Sigmoid colon (tissue), 7 donors: ENCODE results near the gene GRM5. TPM values are rescaled to one million over a fixed set of nuclear protein-coding genes. Genes with fewer than 3 reads are reported as not detected.

Source experiments
- DNase-seq: peaks from one replicate; pipeline ENCODE4 v3.0.0-alpha.2; 2019
- H3K27ac ChIP-seq, 4 donors: fragments of 200-600 bp; sonication (generic); one replicate each; pipeline ENCODE4 v1.5.1; 2016 to 2019; ENCODE audit warnings: mild to moderate bottlenecking in 1 of 4
- H3K27me3 ChIP-seq, 3 donors: fragments of 200-600 bp; sonication (generic); one replicate each; pipeline ENCODE4 v1.5.1; 2019; ENCODE audit warnings: mild to moderate bottlenecking in 1 of 3
- H3K36me3 ChIP-seq, 4 donors: fragments of 200-600 bp; sonication (generic); one replicate each; pipeline ENCODE4 v1.5.1; 2016 to 2019
- H3K4me1 ChIP-seq, 4 donors: fragments of 200-600 bp; sonication (generic); one replicate each; pipeline ENCODE4 v1.5.1; 2017 to 2019
- H3K4me3 ChIP-seq, 4 donors: fragments of 200-600 bp; sonication (generic); one replicate each; pipeline ENCODE4 v1.5.1; 2017 to 2019; ENCODE audit warnings: mild to moderate bottlenecking in 2 of 4, moderate library complexity in 1 of 4
- H3K9me3 ChIP-seq, 4 donors: fragments of 200-600 bp in 3 of 4; sonication (generic) in 3 of 4; one replicate each; pipeline versions ENCODE4 v1.5.1 to v1.6.1; 2013 to 2019
- CTCF ChIP-seq, 4 experiments: fragments of 450-650 bp in 3 of 4; fragments of 200-600 bp in 1 of 4; IDR thresholded peaks; one replicate each; pipeline ENCODE4 v1.5.1; 2016 to 2019; ENCODE audit warnings: antibody characterized with exemption in 4 of 4, mild to moderate bottlenecking in 3 of 4, moderate library complexity in 2 of 4
- EP300 ChIP-seq, 4 donors: sonication (generic); formaldehyde crosslinking; IDR thresholded peaks; one replicate each; pipeline ENCODE4 v1.6.1; 2017; ENCODE audit warnings: antibody characterized with exemption in 4 of 4
- POLR2A ChIP-seq, 2 donors: fragments of 450-650 bp; IDR thresholded peaks; one replicate each; pipeline ENCODE4 v1.6.1; 2016; ENCODE audit warnings: antibody characterized with exemption in 2 of 2, mild to moderate bottlenecking in 2 of 2, moderate library complexity in 2 of 2
- POLR2AphosphoS5 ChIP-seq, 4 donors: sonication (generic); formaldehyde crosslinking; IDR thresholded peaks; one replicate each; pipeline ENCODE4 v1.6.1; 2017; ENCODE audit warnings: antibody characterized with exemption in 4 of 4
- WGBS, 2 donors: extraction: QIAGEN DNeasy Blood & Tissue Kit; methylation state at CpG; one replicate each; pipeline ENCODE4 v1.1.7; 2013; 5-methylcytosine and 5-hydroxymethylcytosine counted together
- intact Hi-C: fragments of 100-400 bp; cut with DNase I; formaldehyde crosslinking; loops from one replicate; pipeline ENCODE4 v1.15.1; 2023
- polyA plus RNA-seq, 3 donors: library from polyadenylated mRNA; stranded (reverse); fragments of 200-250 nt; gene quantifications; one replicate each; pipeline ENCODE4 v1.2.3, GENCODE V29; 2013
- total RNA-seq, 4 donors: library from RNA; depleted of rRNA; stranded (reverse); fragments of >200 nt; gene quantifications; one replicate each; pipeline ENCODE4 v1.1.0, GENCODE V29; 2016
- donor health status: healthy with polysubstance abuse.
- donor health status: Bipolar disorder and iron deficiency.
- donor health status: healthy.

The GRM5 gene
- total and polyA plus RNA-seq, 7 donors: under 0.01 to 0.49 TPM; not detected in 5

- TF ChIP-seq CTCF (IDR thresholded peaks at IDR 0.05) (no peak), POLR2A (IDR thresholded peaks at IDR 0.05) (no peak), EP300 (IDR thresholded peaks at IDR 0.05) (no peak), POLR2AphosphoS5 (IDR thresholded peaks at IDR 0.05) (no peak)
- no peak for DNase-seq
- Histone ChIP-seq H3K36me3 (no peaks in the 10 kb centered on the region), H3K4me3 (no peak overlapping the region), H3K4me1 (no peaks in the 10 kb centered on the region), H3K9me3 (no peaks in the 10 kb centered on the region), H3K27ac (no peak overlapping the region), H3K27me3 (no peaks in the 10 kb centered on the region)
- WGBS, 2 donors: 30 to 62% methylated on average over 2 of the region's 2 CpGs
- intact Hi-C loops: no loop called here
These were observed 264.2 kb downstream of the GRM5 start for GRCh38 chr11:88801484-88802123.

- DNase-seq: no peak
- H3K27me3 ChIP-seq: no peaks in the 10 kb centered on the region
- intact Hi-C loops: no loop called here
- no peak overlapping the region for H3K4me3 ChIP-seq
- WGBS, 2 donors: 6 to 30% methylated on average over 1 of the region's 1 CpG
- TF ChIP-seq EP300 (IDR thresholded peaks at IDR 0.05): no peak
- TF ChIP-seq CTCF (IDR thresholded peaks at IDR 0.05): no peak
- TF ChIP-seq POLR2A (IDR thresholded peaks at IDR 0.05): no peak
- TF ChIP-seq POLR2AphosphoS5 (IDR thresholded peaks at IDR 0.05): no peak
- H3K4me1 ChIP-seq: no peaks in the 10 kb centered on the region
- no peak overlapping the region for H3K27ac ChIP-seq
- no peaks in the 10 kb centered on the region for H3K9me3 ChIP-seq
- H3K36me3 ChIP-seq: no peaks in the 10 kb centered on the region
These were observed 265.8 kb downstream of the GRM5 start for GRCh38 chr11:88799771-88800500.

- Histone ChIP-seq H3K36me3 (no peaks in the 10 kb centered on the region), H3K27ac (no peak overlapping the region), H3K9me3 (no peaks in the 10 kb centered on the region), H3K4me1 (no peaks in the 10 kb centered on the region), H3K27me3 (no peaks in the 10 kb centered on the region), H3K4me3 (no peak overlapping the region)
- intact Hi-C loops: no loop called here
- no peak for TF ChIP-seq POLR2A (IDR thresholded peaks at IDR 0.05)
- no peak for TF ChIP-seq EP300 (IDR thresholded peaks at IDR 0.05)
- no peak for TF ChIP-seq POLR2AphosphoS5 (IDR thresholded peaks at IDR 0.05)
- no peak for TF ChIP-seq CTCF (IDR thresholded peaks at IDR 0.05)
- no peak for DNase-seq
These were observed 275.6 kb downstream of the GRM5 start for GRCh38 chr11:88790182-88790581.

- intact Hi-C loops: no loop called here
- Histone ChIP-seq H3K36me3 (no peaks in the 10 kb centered on the region), H3K27me3 (no peaks in the 10 kb centered on the region), H3K4me1 (no peaks in the 10 kb centered on the region), H3K4me3 (no peak overlapping the region), H3K9me3 (no peaks in the 10 kb centered on the region), H3K27ac (no peak overlapping the region)
- DNase-seq: no peak
- TF ChIP-seq CTCF (IDR thresholded peaks at IDR 0.05): no peak
- no peak for TF ChIP-seq EP300 (IDR thresholded peaks at IDR 0.05)
- TF ChIP-seq POLR2AphosphoS5 (IDR thresholded peaks at IDR 0.05): no peak
- TF ChIP-seq POLR2A (IDR thresholded peaks at IDR 0.05): no peak
- 79 to 84% methylated on average over 4 of the region's 4 CpGs for WGBS, 2 donors
These were observed 286.2 kb downstream of the GRM5 start for GRCh38 chr11:88779577-88779976.
